SIG-M5 treated with dmso at 0.1 percent for 504 hours (cell line): ENCODE data around the gene OR7C2.

Experiments used
- DNase-seq: peaks from one replicate; lab custom pipeline; 2025; ENCODE audit not compliant: unreplicated experiment; lab: John Stamatoyannopoulos, UW

Gene OR7C2

DNA sequence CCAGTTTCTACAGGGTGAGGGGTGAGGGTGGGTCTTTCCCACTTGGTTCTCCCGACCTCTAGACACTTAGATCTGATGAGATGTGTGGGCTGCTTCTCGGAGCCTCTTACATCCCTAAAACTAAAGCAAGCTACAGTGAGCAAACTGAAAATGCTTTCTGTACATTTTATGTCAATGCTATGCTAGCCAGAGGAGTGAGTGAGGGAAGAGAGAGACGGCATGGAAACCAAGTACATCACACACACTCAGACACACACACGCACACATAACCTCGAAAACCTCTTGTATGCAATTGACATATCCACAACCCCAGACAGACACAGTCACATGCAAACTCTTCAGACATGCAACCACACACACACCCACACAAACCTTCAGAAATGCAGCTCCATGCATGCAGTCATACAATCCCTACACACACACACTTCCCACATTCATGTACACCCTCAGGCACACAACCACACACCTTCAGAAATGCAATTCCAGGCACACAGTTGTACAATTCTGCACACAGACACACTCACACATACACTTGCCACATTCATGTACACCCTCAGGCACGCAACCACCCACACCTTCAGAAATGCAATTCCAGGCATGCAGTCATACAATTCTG is 37.0 kb downstream of the OR7C2 start:
- no peak for DNase-seq

DNA sequence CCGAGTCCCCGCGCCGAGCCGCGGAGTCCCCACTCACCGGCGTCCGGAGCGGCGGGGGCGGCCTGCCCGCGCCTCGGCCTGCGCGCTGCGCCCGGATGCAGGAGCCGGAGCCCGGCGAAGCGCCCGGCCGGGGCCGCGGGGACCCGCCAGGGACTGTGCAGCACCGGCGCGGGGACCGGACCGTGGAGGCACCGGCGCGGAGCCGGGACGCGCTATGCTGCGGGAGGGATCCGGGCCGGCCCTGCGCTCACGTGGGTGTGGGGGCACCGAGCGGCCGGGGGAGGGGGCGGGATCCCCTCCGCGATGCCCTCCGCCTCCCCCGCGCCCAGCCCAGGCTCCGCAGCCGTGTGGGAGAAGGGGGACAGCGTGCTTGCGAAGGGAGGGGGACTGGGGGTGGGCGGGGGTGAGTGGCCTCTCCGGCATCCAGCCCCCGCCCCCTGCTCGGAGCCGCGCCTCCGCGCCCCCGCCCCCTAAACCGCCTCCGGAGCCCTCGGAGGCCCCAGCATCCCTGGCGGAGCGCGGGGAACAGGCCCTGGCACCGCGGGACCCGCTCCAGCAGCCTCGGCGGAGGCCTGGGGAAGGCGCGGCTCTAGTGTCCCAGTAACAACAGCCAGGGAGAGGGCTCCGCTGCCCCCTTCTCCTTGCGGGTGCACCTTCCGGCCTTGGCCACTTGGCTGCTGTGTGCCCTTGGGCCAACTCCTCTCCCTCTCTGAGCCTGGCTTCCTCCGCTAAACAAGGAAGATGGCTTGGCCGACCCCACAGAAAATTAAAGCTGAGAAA is 38.4 kb downstream of the OR7C2 start, which contains the start of gene SLC1A6:
Gene SLC1A6 (minus strand): TSS at position 389 of the 780 bp plus-strand sequence. CDS start 6,954 bp downstream, outside the sequence.
- no peak for DNase-seq

DNA sequence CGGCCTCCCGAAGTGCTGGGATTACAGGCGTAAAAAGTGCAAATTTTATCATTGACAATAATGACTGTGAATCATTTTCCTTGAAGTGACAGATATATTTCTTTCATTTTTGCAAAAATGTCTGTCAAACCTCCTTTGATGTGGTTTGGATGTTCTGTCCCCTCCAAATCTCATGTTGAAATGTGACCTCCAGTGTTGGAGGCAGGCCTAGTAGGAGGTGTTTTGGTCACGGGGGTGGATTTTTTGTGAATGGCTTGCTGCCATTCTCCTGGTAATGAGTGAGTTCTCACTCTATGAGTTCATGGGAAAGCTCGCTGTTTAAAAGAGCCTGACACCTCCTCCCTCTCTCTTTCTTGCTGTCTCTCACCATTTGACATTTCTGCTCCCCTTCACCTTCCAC is 43.8 kb downstream of the OR7C2 start:
- DNase-seq, result no peak
